MM.1S (cell line): ENCODE data around the gene EML1.

Experiments
- DNase-seq: peaks from one replicate; pipeline ENCODE4 v3.0.0-alpha.2; 2015
- H2AFZ ChIP-seq: fragments of 300-600 bp; sonication (generic); 2 replicates; pipeline ENCODE4 v1.6.0; 2016; ENCODE audit warnings: antibody characterized with exemption, low read length
- H3F3A ChIP-seq: fragments of 300-600 bp; sonication (generic); 2 replicates; pipeline ENCODE4 v1.6.1; 2016; ENCODE audit warnings: mild to moderate bottlenecking, antibody characterized with exemption, low read length, moderate library complexity, mixed read lengths; ENCODE audit not compliant: insufficient read depth
- H3K27ac ChIP-seq: fragments of 300-600 bp; sonication (generic); 2 replicates; pipeline ENCODE4 v1.5.1; 2016; ENCODE audit warnings: mild to moderate bottlenecking, low read length
- H3K27me3 ChIP-seq: fragments of 300-600 bp; sonication (generic); replicated peaks from 2 replicates; pipeline ENCODE4 v1.6.0; 2016; ENCODE audit warnings: low read length; ENCODE audit not compliant: insufficient read depth
- H3K36me3 ChIP-seq: fragments of 300-600 bp; sonication (generic); replicated peaks from 2 replicates; pipeline ENCODE4 v1.6.1; 2016; ENCODE audit warnings: mild to moderate bottlenecking, low read length, mixed read lengths; ENCODE audit not compliant: insufficient read depth
- H3K4me1 ChIP-seq: fragments of 300-600 bp; sonication (generic); 2 replicates; pipeline ENCODE4 v1.6.1; 2016; ENCODE audit warnings: low read length, mixed read lengths
- H3K4me2 ChIP-seq: fragments of 300-600 bp; sonication (generic); 2 replicates; pipeline ENCODE4 v1.6.0; 2016; ENCODE audit warnings: low read depth, low read length
- H3K4me3 ChIP-seq: fragments of 300-600 bp; sonication (generic); 2 replicates; pipeline ENCODE4 v1.5.1; 2016; ENCODE audit warnings: low read length, mixed read lengths
- H3K79me2 ChIP-seq: fragments of 300-600 bp; sonication (generic); 2 replicates; pipeline ENCODE4 v1.6.1; 2016; ENCODE audit warnings: mixed run types, low read length, mixed read lengths
- H3K9ac ChIP-seq: fragments of 300-600 bp; sonication (generic); 2 replicates; pipeline ENCODE4 v1.6.1; 2016; ENCODE audit warnings: low read length, mixed read lengths
- H3K9me2 ChIP-seq: fragments of 300-600 bp; sonication (generic); replicated peaks from 2 replicates; pipeline ENCODE4 v1.6.1; 2016; ENCODE audit warnings: mild to moderate bottlenecking, low read length, mixed read lengths; ENCODE audit not compliant: insufficient read depth
- H3K9me3 ChIP-seq: fragments of 300-600 bp; sonication (generic); replicated peaks from 2 replicates; pipeline ENCODE4 v1.6.1; 2016; ENCODE audit warnings: mild to moderate bottlenecking, low read length, mixed read lengths; ENCODE audit not compliant: insufficient read depth
- H4K20me1 ChIP-seq: fragments of 300-600 bp; sonication (generic); 2 replicates; pipeline ENCODE4 v1.6.1; 2016; ENCODE audit warnings: mild to moderate bottlenecking, low read length, moderate library complexity, mixed read lengths; ENCODE audit not compliant: insufficient read depth
- EZH2 ChIP-seq: fragments of 300-600 bp; sonication (generic); optimal IDR thresholded peaks from 2 replicates; pipeline ENCODE3; 2017; ENCODE audit warnings: low read depth, mild to moderate bottlenecking, antibody characterized with exemption, low read length, mixed read lengths
- EZH2phosphoT487 ChIP-seq: fragments of 300-600 bp; sonication (generic); IDR thresholded peaks from 2 replicates; pipeline ENCODE4 v1.6.1; 2018; ENCODE audit warnings: antibody characterized with exemption, low read length
- TF ChIP-seq, protein P1 (sequence below): fragments of 300-600 bp; sonication (generic); IDR thresholded peaks from 2 replicates; pipeline ENCODE4 v1.5.1; 2016; ENCODE audit warnings: antibody characterized with exemption, low read length, mixed read lengths

The EML1 gene

DNA sequence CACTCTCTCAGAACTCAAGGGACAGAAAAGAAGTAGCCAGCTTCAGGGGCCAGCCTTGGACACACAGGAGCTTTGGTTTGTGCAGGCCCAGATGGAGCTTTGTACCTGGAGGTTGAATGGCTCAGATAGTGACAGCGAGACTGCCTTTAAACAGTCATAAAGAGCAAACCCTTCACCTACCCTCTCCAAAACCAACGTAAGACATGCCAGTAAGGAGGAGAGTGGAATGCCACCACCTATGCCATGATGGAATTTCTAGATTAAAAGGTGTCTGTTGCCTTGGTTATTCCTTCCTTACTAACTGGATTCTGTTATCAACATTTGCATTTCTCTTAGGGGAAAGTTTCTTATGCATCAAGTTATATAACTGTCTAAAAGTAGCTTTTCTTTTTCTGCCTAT, 98.1 kb downstream of the EML1 start:
- H3K9me2 ChIP-seq = no peaks in the 10 kb centered on the region
- H3K79me2 ChIP-seq = no peaks in the 10 kb centered on the region
- H2AFZ ChIP-seq = no peak overlapping the region
- no peak for DNase-seq
- no peaks in the 10 kb centered on the region for H3K9me3 ChIP-seq
- no peaks in the 10 kb centered on the region for H3K4me1 ChIP-seq
- no peaks in the 10 kb centered on the region for H3K27me3 ChIP-seq
- H3F3A ChIP-seq = no peaks in the 10 kb centered on the region
- no peak overlapping the region for H3K9ac ChIP-seq
- TF ChIP-seq EZH2 = no peak
- no peak for TF ChIP-seq EZH2phosphoT487
- TF ChIP-seq, protein P1, sequence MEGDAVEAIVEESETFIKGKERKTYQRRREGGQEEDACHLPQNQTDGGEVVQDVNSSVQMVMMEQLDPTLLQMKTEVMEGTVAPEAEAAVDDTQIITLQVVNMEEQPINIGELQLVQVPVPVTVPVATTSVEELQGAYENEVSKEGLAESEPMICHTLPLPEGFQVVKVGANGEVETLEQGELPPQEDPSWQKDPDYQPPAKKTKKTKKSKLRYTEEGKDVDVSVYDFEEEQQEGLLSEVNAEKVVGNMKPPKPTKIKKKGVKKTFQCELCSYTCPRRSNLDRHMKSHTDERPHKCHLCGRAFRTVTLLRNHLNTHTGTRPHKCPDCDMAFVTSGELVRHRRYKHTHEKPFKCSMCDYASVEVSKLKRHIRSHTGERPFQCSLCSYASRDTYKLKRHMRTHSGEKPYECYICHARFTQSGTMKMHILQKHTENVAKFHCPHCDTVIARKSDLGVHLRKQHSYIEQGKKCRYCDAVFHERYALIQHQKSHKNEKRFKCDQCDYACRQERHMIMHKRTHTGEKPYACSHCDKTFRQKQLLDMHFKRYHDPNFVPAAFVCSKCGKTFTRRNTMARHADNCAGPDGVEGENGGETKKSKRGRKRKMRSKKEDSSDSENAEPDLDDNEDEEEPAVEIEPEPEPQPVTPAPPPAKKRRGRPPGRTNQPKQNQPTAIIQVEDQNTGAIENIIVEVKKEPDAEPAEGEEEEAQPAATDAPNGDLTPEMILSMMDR = no peak
- H3K4me3 ChIP-seq = no peak overlapping the region
- no peaks in the 10 kb centered on the region for H3K36me3 ChIP-seq
- no peak overlapping the region for H3K4me2 ChIP-seq
- H3K27ac ChIP-seq = no peak overlapping the region
- H4K20me1 ChIP-seq = no peaks in the 10 kb centered on the region

DNA sequence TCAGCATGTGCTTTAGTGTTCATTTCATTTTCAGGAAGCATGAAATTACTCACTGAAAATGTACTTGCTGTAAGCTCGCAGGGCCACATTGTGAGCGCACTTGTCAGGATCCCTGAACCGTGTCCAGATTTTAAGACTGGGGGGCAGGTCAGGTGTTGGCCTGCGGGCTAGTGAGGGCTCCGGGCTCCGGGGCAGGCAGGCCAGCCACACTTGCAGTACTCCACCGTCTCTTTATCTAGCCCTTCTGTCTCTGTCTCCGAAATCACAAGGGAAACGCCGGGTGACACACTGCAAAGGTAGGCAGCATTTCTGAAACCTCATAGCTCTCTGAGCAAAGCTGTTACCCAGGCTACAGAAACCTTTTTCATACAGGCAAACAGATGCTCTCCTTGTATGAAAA, 98.7 kb downstream of the EML1 start:
- Histone ChIP-seq H3K36me3 (no peaks in the 10 kb centered on the region), H3K79me2 (no peaks in the 10 kb centered on the region), H3K4me1 (no peaks in the 10 kb centered on the region), H3K27me3 (no peaks in the 10 kb centered on the region), H3K27ac (no peak overlapping the region), H3K9me3 (no peaks in the 10 kb centered on the region), H3K9ac (no peak overlapping the region), H3K4me3 (no peak overlapping the region), H3K4me2 (no peak overlapping the region), H3F3A (no peaks in the 10 kb centered on the region), H3K9me2 (no peaks in the 10 kb centered on the region), H2AFZ (no peak overlapping the region), H4K20me1 (no peaks in the 10 kb centered on the region)
- TF ChIP-seq, protein P1 = no peak
- TF ChIP-seq EZH2 (no peak), EZH2phosphoT487 (no peak)
- DNase-seq = no peak

DNA sequence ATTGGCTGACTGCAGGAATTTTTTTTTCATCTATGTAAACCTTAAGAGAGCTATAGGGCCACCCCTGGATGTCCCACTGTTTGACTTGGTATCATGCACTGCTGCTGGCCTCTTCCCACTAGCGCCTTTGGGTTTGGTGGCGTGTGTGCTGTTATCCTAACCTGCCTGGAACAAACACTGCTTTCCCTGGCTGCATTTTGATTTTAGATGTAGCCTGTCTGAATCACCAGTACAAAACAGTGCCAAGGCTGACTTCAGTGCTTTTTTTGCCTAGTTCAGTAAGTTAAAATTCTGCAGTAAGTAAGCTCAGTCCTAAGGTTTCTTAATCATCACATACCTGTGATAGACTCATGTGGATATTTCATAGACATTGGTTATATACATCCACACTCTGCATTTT, 99.2 kb downstream of the EML1 start:
- H3K4me1 ChIP-seq = no peaks in the 10 kb centered on the region
- DNase-seq = no peak
- H3K79me2 ChIP-seq = no peaks in the 10 kb centered on the region
- H3K4me3 ChIP-seq = no peak overlapping the region
- H3K9me2 ChIP-seq = no peaks in the 10 kb centered on the region
- H3K4me2 ChIP-seq = no peak overlapping the region
- H4K20me1 ChIP-seq = no peaks in the 10 kb centered on the region
- H3F3A ChIP-seq = no peaks in the 10 kb centered on the region
- H3K36me3 ChIP-seq = no peaks in the 10 kb centered on the region
- H3K27me3 ChIP-seq = no peaks in the 10 kb centered on the region
- H3K9ac ChIP-seq = no peak overlapping the region
- no peak overlapping the region for H2AFZ ChIP-seq
- TF ChIP-seq, protein P1 = no peak
- no peaks in the 10 kb centered on the region for H3K9me3 ChIP-seq
- no peak overlapping the region for H3K27ac ChIP-seq

DNA sequence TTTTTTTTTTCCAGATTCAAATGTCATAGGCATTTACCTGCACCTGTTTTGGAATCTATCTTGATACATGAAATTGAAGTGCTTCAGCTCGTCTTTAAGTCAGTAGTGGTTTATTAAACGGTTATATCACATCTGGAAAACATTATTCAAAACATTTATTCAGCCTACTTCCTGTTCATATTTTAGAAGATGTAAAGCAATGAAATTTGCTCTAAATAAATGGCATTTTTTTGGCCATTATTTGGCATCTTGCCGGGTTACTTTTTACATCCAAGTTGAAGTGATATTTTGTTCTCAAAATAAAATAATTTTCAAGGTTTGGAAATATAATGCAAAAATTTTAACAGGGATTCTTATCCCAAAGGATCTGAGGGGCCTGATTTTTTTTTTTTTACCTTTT, 103.1 kb downstream of the EML1 start:
- no peak overlapping the region for H3K4me3 ChIP-seq
- no peak for DNase-seq
- H3K4me2 ChIP-seq = no peak overlapping the region
- TF ChIP-seq, protein P1 = no peak
- no peak for TF ChIP-seq EZH2
- TF ChIP-seq EZH2phosphoT487 = no peak
- H3F3A ChIP-seq = no peaks in the 10 kb centered on the region
- no peak overlapping the region for H3K9ac ChIP-seq
- H3K9me3 ChIP-seq = no peaks in the 10 kb centered on the region
- no peak overlapping the region for H2AFZ ChIP-seq
- H3K79me2 ChIP-seq = no peaks in the 10 kb centered on the region
- no peak overlapping the region for H3K27ac ChIP-seq
- H4K20me1 ChIP-seq = no peaks in the 10 kb centered on the region
- no peaks in the 10 kb centered on the region for H3K4me1 ChIP-seq
- H3K9me2 ChIP-seq = no peaks in the 10 kb centered on the region
- H3K36me3 ChIP-seq = no peaks in the 10 kb centered on the region
- no peaks in the 10 kb centered on the region for H3K27me3 ChIP-seq
